Measurements from ENCODE around the gene GOLGA6L2.
"Not testable (repeated sequence)": the region's sequence is repeated elsewhere in the genome, so short reads cannot be mapped to it uniquely, and the experiment has no call there.

GOLGA6L2 gene

GRCh38 chr15:23424111-23424904, 22.7 kb downstream of the GOLGA6L2 start:
- DNase-seq (ENCODE audit: low spot score) = no peak

GRCh38 chr15:23422946-23423708, 23.9 kb downstream of the GOLGA6L2 start:
- no peak for DNase-seq (ENCODE audit: low spot score)

GRCh38 chr15:23422099-23422945, 24.7 kb downstream of the GOLGA6L2 start:
- no peak for DNase-seq (ENCODE audit: low spot score)

- no peak for DNase-seq (ENCODE audit: low spot score)
Observed at GRCh38 chr15:23420806-23421575, 26.1 kb downstream of the GOLGA6L2 start.

- no peak for DNase-seq (ENCODE audit: low spot score)
Observed at GRCh38 chr15:23416349-23417276, 30.4 kb downstream of the GOLGA6L2 start.

GRCh38 chr15:23415866-23416265, 31.2 kb downstream of the GOLGA6L2 start:
- DNase-seq (ENCODE audit: low spot score) = not testable (repeated sequence)

- DNase-seq (ENCODE audit: low spot score) = no peak
Observed at GRCh38 chr15:23415321-23415865, 31.6 kb downstream of the GOLGA6L2 start.

GRCh38 chr15:23412881-23413600, 34.0 kb downstream of the GOLGA6L2 start:
- DNase-seq (ENCODE audit: low spot score) = not testable (repeated sequence)

- no peak for DNase-seq (ENCODE audit: low spot score)
Observed at GRCh38 chr15:23411841-23412240, 35.2 kb downstream of the GOLGA6L2 start.

GRCh38 chr15:23403550-23403949, 43.5 kb downstream of the GOLGA6L2 start:
- no peak for DNase-seq (ENCODE audit: low spot score)

- no peak for DNase-seq (ENCODE audit: low spot score)
Observed at GRCh38 chr15:23402544-23402943, 44.5 kb downstream of the GOLGA6L2 start.

- DNase-seq (ENCODE audit: low spot score) = no peak
Observed at GRCh38 chr15:23402140-23402539, 44.9 kb downstream of the GOLGA6L2 start.

GRCh38 chr15:23401627-23402026, 45.4 kb downstream of the GOLGA6L2 start:
- DNase-seq (ENCODE audit: low spot score) = no peak

GRCh38 chr15:23399207-23399606, 47.8 kb downstream of the GOLGA6L2 start:
- DNase-seq (ENCODE audit: low spot score) = not testable (repeated sequence)

GRCh38 chr15:23398357-23398756, 48.7 kb downstream of the GOLGA6L2 start:
- not testable (repeated sequence) for DNase-seq (ENCODE audit: low spot score)

- no peak for DNase-seq (ENCODE audit: low spot score)
Observed at GRCh38 chr15:23397779-23398178, 49.3 kb downstream of the GOLGA6L2 start.

GRCh38 chr15:23395832-23396231, 51.2 kb downstream of the GOLGA6L2 start:
- no peak for DNase-seq (ENCODE audit: low spot score)

- no peak for DNase-seq (ENCODE audit: low spot score)
Observed at GRCh38 chr15:23395030-23395692, 51.9 kb downstream of the GOLGA6L2 start.

Data from hepatic stellate cell (primary cell).